Measurements from ENCODE around the gene TBC1D24.

DNA sequence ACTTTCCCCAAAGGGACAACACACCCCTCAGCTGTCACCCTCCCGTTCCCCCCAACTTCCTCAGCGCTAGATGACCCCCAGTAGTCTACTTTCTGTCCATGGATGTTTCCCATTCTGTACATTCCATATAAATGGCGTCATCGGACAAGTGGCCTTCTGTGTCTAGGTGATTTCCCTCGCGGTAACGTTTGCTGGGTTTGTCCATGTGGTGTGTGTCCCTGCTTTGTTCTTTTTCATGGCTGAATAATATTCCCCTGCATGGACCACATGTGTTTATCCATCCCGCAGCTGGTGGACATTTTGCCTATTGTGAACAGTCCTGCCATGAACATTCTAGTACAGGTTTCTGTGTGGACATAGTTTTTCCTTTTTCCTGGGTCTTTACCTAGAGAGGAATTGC lies 22.3 kb upstream of the TBC1D24 start:
- TF ChIP-seq, protein P1, sequence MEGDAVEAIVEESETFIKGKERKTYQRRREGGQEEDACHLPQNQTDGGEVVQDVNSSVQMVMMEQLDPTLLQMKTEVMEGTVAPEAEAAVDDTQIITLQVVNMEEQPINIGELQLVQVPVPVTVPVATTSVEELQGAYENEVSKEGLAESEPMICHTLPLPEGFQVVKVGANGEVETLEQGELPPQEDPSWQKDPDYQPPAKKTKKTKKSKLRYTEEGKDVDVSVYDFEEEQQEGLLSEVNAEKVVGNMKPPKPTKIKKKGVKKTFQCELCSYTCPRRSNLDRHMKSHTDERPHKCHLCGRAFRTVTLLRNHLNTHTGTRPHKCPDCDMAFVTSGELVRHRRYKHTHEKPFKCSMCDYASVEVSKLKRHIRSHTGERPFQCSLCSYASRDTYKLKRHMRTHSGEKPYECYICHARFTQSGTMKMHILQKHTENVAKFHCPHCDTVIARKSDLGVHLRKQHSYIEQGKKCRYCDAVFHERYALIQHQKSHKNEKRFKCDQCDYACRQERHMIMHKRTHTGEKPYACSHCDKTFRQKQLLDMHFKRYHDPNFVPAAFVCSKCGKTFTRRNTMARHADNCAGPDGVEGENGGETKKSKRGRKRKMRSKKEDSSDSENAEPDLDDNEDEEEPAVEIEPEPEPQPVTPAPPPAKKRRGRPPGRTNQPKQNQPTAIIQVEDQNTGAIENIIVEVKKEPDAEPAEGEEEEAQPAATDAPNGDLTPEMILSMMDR (IDR thresholded peaks at IDR 0.05), result no peak
- no peak for TF ChIP-seq ZFX (IDR thresholded peaks at IDR 0.05; ENCODE audit: borderline replicate concordance)

Measured in 22Rv1 (cell line).